ENCODE measurements around the gene POP4. TPM values are rescaled to one million over a fixed set of nuclear protein-coding genes. Genes with fewer than 3 reads are reported as not detected.

Gene POP4
- total and polyA plus RNA-seq, 2 of the 4 experiments (the other 2 are of a cell fraction) = 65.1 to 87.2 TPM

- no peak overlapping the region for H3K14ac ChIP-seq (replicated peaks; ENCODE audit: low read depth, low read length)
- no peak overlapping the region for H2AK5ac ChIP-seq (ENCODE audit: low read depth, low read length)
- peaks cover 2% of the 10 kb centered on the region; the same call in 1 of the 2 replicates for H3K4me1 ChIP-seq (ENCODE audit: control insufficient read depth, insufficient read depth, low read length)
- H4K5ac ChIP-seq (ENCODE audit: low read depth, low read length) = no peak overlapping the region
- CTCF ChIA-PET = interaction anchor here (0.6 to 4.1 kb wide), 3 partner anchors 13 to 107 kb away, joined by 3 to 46 read pairs (median 4); no protein-coding TSS in a partner anchor
- H2AK9ac ChIP-seq (replicated peaks; ENCODE audit: low read depth, low read length, poor library complexity) = no peak overlapping the region
- no peak overlapping the region for H3K4me2 ChIP-seq (ENCODE audit: low read depth, low read length)
- dilution Hi-C loops (cut with HindIII; ENCODE audit: low sequenced_read_pairs, unreplicated experiment) = no loop called here
- no peak overlapping the region for H2BK5ac ChIP-seq (ENCODE audit: low read depth, low read length, poor library complexity, severe bottlenecking)
- no peak overlapping the region for H2BK15ac ChIP-seq (ENCODE audit: low read depth, low read length)
- H3K9ac ChIP-seq (ENCODE audit: low read depth, low read length) = no peak overlapping the region
- H2AFZ ChIP-seq (replicated peaks; ENCODE audit: low read length, poor library complexity) = no peak overlapping the region
- TF ChIP-seq RFX5 (IDR thresholded peaks at IDR 0.05; ENCODE audit: low read depth, low read length) (no peak), RCOR1 (IDR thresholded peaks at IDR 0.05; ENCODE audit: insufficient replicate concordance, low read length) (no peak), RAD21 (IDR thresholded peaks at IDR 0.05; ENCODE audit: low read length) (no peak), CEBPB (IDR thresholded peaks at IDR 0.05; ENCODE audit: low read depth, low read length) (no peak), CTCF (conservative IDR thresholded peaks at IDR 0.05; ENCODE audit: low read depth, low read length) (no peak), MXI1 (IDR thresholded peaks at IDR 0.05; ENCODE audit: borderline replicate concordance, low read depth, low read length) (no peak), MAZ (IDR thresholded peaks at IDR 0.05; ENCODE audit: borderline replicate concordance, low read depth, low read length) (no peak), SMC3 (IDR thresholded peaks at IDR 0.05; ENCODE audit: low read depth, low read length) (no peak)
- no peak overlapping the region for H4K91ac ChIP-seq (ENCODE audit: insufficient read depth, low read depth, low read length)
- no peak overlapping the region for H3K4me3 ChIP-seq (ENCODE audit: insufficient read depth, low read depth, low read length)
- H3K4ac ChIP-seq (ENCODE audit: low read depth, low read length) = no peak overlapping the region
- no peaks in the 10 kb centered on the region for H3K9me3 ChIP-seq (ENCODE audit: control insufficient read depth, insufficient read depth, low read length)
- intact Hi-C loops (cut with micrococcal nuclease) = loop anchor here (1.0 to 5.0 kb wide), 5 partner anchors 53 to 397 kb away; partner anchors contain the start of gene UQCRFS1
- no peak overlapping the region for H4K8ac ChIP-seq (ENCODE audit: low read depth in 2 of 2, low read length in 2 of 2)
- no CpG with 5 or more reads among the region's 11 CpGs for WGBS, 2 experiments (ENCODE audit: extremely low coverage in 2 of 2, insufficient read length in 1 of 2)
- no peaks in the 10 kb centered on the region for H4K20me1 ChIP-seq (ENCODE audit: insufficient read depth, low read length)
- peaks cover 38% of the 10 kb centered on the region for H3K36me3 ChIP-seq (ENCODE audit: control insufficient read depth, insufficient read depth, low read length)
- H3K27me3 ChIP-seq (ENCODE audit: control insufficient read depth, insufficient read depth, low read length) = no peaks in the 10 kb centered on the region
- H3K23ac ChIP-seq (ENCODE audit: low read depth, low read length) = no peak overlapping the region
- no peak overlapping the region for H2BK120ac ChIP-seq (ENCODE audit: low read depth, low read length)
- peaks cover 21 to 22% of the 10 kb centered on the region in 2 experiments for H3K79me1 ChIP-seq (ENCODE audit: low read depth in 1 of 2, low read length in 2 of 2)
- H3K56ac ChIP-seq (ENCODE audit: extremely low read depth, insufficient read depth, low read length) = no peak overlapping the region
- BruUV-seq (replicated peaks) = no TSS peak
- H3K27ac ChIP-seq (ENCODE audit: insufficient read depth, low read length) = no peak overlapping the region
- no peak for ATAC-seq (ENCODE audit: low read depth)
- H3K9me1 ChIP-seq (ENCODE audit: insufficient read depth, low read length) = no peaks in the 10 kb centered on the region
- H3K18ac ChIP-seq (ENCODE audit: low read depth, low read length) = no peak overlapping the region
- in situ Hi-C loops (cut with MboI; ENCODE audit: low sequenced_read_pairs) = loop anchor here (5.0 kb wide), 1 partner anchor 83 kb away; no protein-coding TSS in a partner anchor
- no peak overlapping the region for H2BK20ac ChIP-seq (ENCODE audit: low read depth, low read length)
- POLR2A ChIA-PET (ENCODE audit: unreplicated experiment) = interaction anchor here (0.6 kb wide), 1 partner anchor 77 kb away, joined by 8 read pairs; no protein-coding TSS in a partner anchor
- no peak for DNase-seq
Observed at GRCh38 chr19:29609636-29610035, 3.6 kb downstream of the POP4 start.
